Stimulated activated CD8-positive, alpha-beta memory T cell treated with anti-CD3 and anti-CD28 coated beads, Interleukin-2, amount 100 ng/mL, for 1 hour (primary cell): ENCODE measurements around the gene E4F1.
A peak's percentile ranks its signal among the peaks of the same experiment; 100 is the strongest.
"Not testable (repeated sequence)": the region's sequence is repeated elsewhere in the genome, so short reads cannot be mapped to it uniquely, and the experiment has no call there.

Experiments
- DNase-seq, 2 donors: peaks; one replicate each; pipeline ENCODE4 v3.0.0-alpha.2; 2020; ENCODE audit warnings: low read depth in 2 of 2

The E4F1 gene

DNA sequence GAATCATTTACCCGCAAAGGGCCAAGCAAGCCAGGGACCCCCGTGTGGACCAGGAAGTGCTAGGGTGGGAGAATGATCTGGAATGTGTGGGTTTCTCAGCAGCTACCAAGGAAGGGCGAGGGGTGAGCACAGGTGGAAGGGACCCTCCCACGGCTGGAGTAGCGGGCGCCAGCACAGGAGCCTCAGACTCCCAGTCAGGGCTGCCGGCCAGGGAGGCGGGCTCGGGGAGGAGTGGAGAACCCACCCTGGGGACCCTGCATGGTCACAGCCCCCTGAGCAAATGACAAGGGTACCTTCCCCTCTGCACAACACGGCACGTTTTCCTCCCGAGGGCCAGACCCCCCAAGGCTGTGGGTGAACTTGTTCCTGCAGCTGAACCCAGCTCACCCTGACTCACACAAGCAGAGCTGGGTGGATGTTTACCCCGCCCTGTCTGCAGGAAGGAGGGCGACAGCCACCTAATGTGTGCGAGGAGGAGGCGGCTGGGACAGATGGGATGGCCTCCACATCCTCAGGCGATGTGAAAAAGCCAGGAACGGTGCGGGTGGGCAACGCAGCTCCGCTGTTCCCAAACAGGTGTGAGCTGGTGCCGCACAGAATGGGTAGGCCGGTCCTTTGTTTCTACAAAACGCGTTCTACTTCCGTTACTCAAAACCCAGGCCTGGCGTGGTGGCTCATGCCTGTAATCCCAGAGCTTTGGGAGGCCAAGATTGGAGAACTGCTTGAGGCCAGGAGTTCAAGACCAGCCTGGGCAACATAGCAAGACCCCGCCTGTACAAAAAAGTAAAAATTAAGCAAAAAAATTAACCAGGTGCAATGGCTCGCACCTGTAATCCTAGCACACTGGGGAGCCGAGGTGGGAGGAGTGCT, 21.8 kb downstream of the E4F1 start:
- DNase-seq, result no peak

DNA sequence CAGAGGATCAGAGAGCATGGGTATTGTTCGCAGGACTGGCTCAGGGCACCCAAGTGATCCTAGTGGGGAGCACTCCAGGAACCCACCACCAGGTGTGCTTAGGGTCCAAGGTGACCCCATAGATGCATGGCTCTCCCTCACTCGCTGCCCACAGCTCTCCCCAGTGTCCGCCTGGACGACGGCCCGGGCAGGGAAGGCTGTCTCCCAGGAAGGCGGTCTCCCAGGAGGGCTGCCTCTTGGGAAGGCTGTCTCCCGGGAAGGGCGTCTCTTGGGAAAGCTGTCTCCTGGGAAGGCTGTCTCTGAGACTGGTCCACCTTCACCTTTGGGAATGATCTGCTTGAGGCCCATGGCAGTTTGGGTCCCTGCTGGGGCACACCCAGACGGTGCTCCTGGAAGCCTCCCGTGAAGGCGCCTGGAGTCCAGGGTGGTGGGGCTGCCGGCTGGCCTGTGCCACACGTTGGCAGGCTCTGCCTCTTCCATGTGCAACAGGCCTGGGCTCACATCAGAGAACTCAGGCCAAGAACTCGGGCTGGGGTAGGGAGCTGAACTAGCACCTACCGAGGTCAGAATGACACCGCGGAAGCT, 23.0 kb downstream of the E4F1 start:
- no peak for DNase-seq

DNA sequence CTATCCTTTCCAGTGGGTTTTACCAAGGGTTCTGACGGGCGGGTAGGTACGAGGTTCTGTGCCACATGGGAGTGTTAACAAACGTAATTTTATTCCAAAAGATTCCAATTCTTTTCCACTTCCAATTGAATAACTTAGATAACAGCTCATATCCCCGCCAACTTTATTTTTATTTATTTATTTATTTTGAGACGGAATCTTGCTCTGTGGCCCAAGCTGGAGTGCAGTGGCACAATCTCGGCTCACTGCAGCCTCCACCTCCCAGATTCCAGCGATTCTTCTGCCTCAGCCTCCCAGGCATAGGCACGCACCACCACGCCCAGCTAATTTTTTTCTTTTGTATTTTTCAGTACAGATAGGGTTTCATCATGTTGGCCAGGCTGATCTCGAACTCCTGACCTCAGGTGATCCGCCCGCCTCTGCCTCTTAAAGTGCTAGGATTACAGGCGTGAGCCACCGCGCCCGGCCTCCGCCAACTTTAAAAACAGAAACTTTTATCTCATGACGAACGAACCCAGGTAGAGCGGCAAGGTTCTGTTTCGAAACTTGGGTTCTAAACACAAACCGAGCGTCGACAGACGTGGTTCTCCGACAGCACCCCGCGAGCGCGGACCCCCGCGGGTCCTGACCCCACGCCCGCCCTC, 27.4 kb downstream of the E4F1 start:
- peak in 1 of 2 donors; percentile 9 for DNase-seq

DNA sequence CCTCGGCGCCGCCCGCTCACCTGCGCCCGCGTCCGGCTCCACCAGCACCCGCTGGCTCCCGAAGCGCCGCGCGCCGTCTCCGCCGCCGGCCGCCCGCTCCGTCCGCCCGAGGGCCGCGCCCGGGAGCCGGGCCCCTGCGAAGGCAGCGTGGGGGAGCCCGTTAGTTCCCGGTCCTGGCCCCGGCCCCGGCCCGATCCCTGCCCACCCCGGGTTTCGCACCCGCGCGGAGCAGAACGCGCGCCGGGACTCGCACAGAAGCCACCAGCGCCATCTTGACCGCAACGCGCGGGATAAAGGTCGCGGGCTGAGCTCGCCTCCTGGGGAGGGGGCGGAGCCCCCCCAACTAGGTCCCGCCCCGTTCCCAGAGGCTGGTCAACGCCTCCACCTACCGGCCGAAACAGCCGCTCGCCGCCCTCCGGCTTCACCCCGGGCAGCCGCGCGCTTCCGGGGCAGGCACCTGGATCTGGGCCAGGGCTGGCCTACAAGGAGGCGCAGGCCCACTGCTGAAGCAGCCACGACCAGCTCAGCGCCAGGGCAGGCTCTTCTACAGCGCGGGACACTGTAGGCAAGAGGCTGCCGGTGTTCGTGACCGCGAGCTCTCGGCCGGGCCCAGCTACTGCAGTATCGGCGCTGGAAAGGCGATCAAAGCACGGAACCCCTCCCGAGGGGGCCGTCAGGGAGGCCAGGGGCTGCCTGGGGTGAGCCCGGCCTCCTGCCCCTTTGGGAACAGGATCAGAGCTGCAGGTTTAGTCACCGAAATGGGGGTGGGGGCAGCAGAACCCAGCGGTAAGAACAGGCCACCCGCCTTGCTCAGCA, 28.1 kb downstream of the E4F1 start, which contains the start of gene ECI1:
Gene ECI1, minus strand, starts transcription at position 292 of the 816 bp plus-strand sequence. Its CDS starts 21 bp downstream, at position 271.
- peak; percentile 62 to 67 for DNase-seq

DNA sequence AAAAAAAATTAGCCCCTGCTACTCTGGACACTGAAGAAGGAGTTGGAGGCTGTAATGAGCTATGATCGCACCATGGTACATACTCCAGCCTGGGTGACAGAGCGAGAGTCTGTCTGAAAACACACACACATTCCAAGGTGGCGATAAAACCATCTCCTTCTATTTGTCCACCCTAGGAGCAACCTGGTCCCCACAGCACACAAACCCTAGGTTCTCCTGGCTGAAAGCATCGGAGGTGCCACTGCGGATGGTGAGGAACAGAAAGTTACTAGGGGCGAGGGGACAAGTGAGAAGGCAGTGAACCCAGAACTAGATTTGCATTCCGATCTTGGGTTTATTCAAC, 29.4 kb downstream of the E4F1 start:
- DNase-seq, result no peak

DNA sequence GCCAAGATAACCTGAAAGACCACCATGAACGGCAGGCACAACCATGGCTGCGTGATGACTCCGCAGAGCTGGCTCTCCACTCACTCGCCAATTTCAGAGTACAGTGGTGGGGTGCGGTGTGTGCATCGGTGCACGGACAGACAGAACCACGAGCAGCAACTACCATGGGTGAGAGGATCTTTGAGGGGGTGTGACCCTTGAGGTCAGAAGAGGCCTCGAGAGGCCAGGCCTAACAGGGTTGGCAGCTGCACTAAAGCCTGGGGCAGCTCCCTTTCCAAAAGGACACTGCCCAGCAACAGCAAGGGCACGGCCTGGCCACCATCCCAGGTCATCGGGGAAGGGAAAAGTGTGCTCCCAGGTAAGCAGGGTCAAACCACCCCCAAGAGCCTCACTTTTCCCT, 29.9 kb downstream of the E4F1 start:
- no peak for DNase-seq

DNA sequence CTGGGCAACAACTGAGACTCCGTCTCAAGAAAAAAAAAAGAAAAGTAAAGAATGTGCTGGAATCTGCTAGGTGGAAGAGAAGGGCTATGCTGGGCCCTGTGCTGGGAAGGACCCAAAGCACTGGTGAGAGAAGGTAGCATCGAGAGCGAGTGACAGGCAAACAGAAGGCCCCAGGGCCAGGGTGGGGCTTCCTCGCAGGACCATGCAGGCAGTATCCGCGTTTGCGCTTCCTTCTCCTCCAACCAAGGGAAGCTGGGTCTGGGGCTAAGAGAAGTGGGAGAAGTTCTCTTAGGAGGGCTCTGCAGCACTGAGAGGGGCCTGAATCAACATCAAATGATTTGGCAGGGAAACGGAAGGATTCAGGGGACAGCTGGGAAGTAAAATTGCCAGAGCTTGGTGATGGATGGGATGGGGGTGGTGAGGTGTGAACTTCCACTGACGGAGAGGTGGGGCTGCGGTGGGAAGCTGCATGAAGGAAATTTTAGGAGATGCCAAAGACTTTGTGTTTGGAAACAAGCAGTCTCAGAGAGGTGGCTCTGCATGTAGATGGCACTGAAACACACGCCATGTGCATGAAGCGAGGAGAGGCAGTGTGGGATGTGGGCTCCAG, 33.2 kb downstream of the E4F1 start:
- no peak for DNase-seq

DNA sequence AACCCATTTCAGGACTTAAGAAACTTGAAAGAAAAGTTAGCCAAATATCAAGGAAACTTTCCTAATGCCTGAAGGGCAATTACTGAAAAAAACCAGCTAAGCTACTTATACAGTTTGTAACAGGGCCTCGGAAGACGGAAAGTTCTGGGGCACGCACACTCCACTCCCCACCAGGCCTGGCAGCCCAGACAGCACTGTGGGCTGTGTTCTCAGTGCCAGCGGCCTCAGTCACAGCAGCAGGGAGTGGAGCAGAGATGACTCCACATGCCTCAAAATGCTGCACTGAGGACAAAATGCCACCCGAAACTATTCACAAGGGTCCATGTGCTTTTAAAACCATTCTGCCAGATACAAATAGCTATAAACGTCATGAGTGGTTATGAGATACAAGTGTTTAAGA, 34.3 kb downstream of the E4F1 start:
- no peak for DNase-seq

DNA sequence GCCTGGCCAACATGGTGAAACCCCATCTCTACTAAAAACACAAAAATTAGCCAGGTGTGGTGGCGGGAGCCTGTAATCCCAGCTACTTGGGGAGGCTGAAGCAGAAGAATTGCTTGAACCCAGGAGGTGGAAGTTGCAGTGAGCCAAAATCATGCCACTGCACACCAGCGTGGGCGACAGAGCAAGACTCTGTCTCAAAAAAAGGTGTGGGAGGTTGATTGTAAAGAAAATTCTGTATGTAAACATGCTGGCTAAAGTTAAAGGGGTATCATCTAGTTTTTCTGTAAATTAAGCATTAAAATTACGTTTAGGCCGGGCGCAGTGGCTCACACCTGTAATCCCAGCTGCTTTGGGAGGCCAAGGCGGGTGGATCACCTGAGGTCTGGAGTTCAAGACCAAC, 35.1 kb downstream of the E4F1 start:
- DNase-seq, result not testable (repeated sequence)

DNA sequence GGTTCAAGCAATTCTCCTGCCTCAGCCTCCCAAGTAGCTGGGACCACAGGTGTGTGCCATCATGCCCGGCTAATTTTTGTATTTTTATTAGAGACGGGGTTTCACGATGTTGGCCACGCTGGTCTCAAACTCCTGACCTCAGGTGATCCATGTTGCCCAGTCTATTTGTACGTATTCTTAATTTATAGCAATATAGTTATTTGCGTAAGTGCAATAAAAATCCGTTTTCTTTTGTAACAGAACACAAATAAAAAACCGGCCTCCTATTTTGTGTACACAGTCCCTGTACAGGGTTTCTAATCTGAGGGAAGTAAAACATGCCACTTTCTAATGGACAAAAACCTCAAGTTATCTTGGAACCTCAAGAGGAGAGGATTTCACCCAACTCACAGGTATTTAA, 36.9 kb downstream of the E4F1 start:
- DNase-seq, result no peak

DNA sequence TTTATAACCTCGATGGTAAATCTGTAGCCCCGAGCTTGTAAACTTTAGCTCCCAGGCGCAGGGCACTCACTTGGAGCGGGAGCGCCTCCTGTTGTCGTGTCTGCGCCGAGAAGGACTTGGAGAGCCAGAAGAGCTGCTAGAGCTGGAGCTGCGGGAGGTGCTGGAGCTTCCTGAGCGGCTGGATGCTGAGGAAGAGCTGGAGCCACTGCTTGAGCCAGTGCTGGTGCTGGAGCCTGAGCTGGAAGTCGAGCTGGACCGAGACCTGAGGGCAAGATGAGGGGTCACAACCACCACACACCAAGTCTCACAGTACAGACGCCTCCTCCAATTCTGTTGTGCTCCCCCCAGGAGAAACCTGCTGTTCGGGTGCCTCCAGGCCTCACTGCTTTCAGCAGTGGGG, 39.6 kb downstream of the E4F1 start:
- not testable (repeated sequence) for DNase-seq

DNA sequence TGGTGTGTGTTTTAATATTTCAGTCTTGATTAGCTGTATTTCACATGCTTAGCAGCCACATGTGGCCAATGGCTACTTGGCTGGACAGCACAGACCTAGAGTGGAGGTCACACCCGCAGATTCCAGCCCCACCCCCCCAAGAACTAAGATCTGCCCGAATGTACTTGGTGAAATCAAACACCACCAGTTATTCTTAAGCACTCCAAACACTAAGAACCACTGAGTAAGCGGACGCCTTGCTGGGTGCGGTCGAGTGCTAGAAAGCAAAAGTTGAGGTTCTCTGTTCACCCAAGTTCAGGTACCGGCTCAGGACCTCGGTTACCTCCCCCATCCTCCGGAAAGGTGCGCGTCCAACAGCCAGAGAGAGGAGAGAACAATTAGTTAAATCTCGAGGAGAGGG, 43.5 kb downstream of the E4F1 start:
- not testable (repeated sequence) for DNase-seq

DNA sequence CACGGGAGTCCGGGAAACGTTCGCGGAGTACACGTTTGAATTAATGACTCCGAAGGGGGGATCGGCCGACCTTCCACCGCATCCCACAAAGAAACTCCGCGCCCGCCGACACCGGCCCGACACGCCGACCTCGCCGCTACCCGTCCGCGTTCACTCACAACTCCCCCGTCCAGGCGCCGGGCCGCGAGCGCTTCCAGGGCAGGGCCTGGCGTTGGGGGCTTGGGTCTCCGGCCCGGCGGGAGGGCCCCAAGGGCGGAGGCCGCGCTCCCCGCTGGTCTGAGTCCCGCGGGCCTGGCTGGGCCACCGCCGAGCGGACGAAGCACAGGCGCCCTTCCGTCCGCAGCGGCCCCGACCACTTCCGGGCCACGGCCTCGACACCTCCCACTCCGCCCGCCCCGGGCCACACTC, 44.1 kb downstream of the E4F1 start:
- DNase-seq, result not testable (repeated sequence)

DNA sequence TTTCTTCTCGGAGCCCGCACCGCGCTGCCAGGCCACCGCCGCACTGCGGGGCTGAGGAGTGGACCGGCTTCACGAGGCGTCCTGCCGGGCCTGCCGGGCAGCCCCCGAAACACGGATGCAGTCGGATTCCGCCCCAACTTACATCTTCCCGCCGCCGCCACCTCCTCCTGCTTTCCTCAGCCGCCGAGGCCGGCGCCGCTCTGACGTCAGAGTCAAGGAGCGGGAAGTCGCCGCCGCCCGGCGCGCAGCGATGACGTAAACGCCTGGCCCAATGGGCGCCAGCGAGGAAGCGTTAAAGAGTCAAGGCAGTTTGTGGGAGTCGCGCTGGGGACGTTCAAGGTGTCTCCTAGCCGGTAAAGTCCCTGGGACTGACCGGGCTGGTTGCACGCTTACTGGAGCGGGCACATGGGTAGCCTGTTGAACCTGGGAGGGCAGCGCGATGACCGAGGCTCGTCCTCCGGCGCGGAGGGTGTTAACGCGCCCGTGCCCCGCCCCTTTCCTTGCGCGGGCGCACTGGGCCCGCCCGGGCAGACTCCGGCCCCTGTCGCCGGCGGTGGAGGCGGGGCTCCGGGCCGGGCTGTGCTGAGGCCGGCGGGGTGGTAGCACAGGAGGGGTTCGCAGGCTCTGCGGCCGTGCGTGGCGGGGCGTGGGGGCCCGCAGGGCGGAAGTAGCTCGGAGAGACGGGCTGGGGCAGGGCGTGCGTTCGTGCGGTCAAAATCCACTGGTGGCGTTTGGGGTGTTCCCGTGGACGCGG, 44.7 kb downstream of the E4F1 start, which contains the start of gene RNPS1:
Gene RNPS1, minus strand, starts transcription at position 214 of the 754 bp plus-strand sequence. CDS start 3,483 bp downstream, outside the sequence.
- DNase-seq, result peak; percentile 93 to 95

DNA sequence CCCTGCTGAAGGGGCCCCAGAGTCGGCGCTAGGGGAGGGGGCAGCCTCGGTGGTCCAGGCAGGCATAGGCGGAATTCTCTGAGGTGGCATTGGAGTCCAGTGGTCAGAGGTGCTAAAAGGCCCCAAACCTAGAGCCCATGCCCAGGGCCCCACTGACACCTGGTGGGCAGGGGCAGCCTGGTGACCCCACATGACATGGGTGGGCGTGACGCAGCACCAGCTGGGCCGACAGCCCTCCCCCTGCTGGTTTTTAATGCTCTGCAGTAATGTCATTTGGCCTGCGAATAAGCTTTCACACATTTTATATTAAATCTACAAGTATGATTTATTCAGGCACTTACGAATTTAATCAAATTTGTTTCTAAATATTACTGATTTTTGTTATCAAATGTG, 46.7 kb downstream of the E4F1 start:
- DNase-seq, result no peak

DNA sequence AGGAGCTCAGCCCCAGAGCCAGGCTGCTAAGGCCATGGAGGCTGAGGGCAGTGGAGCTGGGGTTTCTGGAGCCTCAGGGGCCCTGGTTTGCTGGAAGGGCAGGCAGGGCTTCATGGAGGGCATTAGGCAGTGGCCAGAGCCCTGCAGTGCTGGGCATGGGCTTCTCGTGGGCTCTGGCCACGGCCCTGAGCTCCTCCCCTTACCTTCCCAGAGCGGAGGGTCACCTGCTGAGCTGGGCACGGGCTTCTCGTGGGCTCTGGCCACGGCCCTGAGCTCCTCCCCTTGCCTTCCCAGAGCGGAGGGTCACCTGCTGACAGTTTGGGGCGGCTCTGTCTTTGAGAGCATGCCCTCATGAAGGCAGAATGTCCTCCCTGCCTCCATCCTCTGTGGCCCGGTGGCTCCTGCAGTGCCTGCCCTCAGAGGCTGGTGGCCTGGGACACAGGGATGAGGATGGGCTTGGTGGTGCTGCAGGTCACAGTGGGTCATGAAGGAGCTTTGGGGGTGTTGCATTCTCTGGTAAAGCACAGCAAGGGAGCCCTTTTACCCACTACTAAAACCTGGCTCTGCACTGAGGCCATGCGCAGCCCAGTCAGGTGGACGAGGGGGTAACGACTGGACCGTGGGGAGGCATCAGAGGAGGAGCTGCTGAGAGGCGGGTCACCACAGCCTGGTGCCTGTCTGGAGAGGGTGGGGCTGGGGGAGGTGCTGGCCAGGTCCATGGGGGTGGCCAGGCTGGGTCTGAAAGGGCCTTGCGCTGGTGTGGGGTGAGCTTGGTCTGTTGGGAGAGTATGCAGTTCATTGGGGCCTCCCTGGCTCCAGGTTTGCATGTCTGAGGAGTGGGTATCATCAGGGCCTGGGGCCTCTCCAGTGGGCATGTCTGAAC, 47.4 kb downstream of the E4F1 start:
- no peak for DNase-seq

DNA sequence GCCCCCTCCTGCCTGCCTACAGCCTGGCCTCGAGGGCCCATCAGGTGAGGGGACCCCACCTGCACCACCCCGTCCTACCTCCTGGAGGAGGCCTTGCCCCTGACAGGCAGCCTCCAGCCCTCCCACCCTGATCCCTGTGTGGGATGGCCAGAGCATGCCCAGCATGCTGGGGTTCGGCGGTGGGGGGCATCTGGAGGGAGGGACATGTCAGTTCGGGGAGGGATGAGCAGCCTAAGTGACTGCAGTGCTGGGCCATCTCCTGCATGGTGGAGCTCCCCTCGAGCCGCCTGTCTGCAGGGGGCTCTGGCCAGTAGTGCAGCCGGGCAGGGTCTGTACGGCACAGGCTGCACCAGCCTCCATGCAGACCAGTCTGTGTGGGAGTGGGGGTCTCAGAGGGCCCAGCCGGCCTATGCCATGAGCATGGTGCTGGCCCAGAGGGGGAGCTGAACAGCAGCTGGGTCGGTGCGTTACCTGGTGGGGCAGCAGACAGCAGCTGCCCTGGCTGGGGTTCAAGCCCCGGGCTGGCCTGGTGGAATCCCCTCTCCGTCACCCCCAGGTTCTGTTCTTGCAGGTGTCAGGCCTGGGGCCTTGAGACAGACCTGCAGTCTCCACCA, 48.6 kb downstream of the E4F1 start:
- DNase-seq, result no peak

DNA sequence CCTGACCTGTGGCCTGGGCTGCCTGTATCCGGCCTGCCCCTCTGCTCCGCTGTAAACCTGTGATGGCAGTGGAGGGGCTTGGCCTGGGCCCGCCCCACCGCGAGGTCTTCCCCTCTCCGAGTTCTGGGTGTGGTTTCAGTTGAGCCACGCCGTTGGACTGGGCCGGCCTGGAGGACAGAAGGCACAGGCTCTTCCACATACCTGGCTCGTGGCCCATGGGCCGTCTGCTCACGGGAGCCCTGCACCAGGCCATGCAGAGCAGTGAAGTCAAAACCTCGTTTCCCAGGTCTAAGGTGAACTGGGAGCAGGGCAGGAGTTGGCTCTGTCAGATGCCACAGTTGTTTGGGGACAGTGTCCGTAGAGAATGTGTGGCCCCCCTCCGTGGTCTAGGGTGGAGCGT, 50.1 kb downstream of the E4F1 start:
- DNase-seq, result no peak

DNA sequence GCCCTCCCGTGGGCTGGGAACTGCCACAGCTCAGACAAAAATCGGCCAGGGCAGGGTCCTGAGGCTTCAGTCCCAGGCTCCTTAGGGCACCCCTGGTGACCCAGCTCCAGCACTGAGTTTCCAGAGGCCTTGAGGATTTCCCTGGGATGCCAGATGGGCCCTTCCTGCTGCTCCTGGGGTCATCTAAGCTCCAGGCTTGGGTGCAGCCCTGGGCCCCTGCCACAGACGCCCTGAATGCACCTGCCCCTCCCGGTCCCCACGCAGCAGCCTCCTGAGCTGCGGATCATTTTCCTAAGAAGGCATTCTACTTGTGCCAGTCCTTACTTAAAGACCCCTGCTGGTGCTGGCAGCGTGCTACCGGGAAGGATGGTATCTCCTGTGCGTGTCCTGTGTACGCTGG, 50.5 kb downstream of the E4F1 start:
- DNase-seq, result no peak
